HUES64 (cell line): ENCODE results near the gene TMEM151B.

Experiments
- H3K27ac ChIP-seq: 2 replicates; pipeline ENCODE4 v1.7.0; 2013; ENCODE audit warnings: low read depth, low read length, inconsistent platforms
- H3K27me3 ChIP-seq: 2 replicates; pipeline ENCODE4 v1.6.1; 2013; ENCODE audit warnings: mild to moderate bottlenecking, low read length; ENCODE audit not compliant: insufficient read depth
- H3K36me3 ChIP-seq: 2 replicates; pipeline ENCODE4 v1.6.1; 2013; ENCODE audit warnings: mild to moderate bottlenecking, low read length; ENCODE audit not compliant: insufficient read depth
- H3K4me1 ChIP-seq: 2 replicates; pipeline ENCODE4 v1.6.1; 2013; ENCODE audit warnings: mild to moderate bottlenecking, low read length, moderate library complexity; ENCODE audit not compliant: insufficient read depth
- H3K4me3 ChIP-seq: 2 replicates; pipeline ENCODE4 v1.5.1; 2013; ENCODE audit warnings: mild to moderate bottlenecking, low read length, moderate library complexity
- H3K9ac ChIP-seq: 2 replicates; pipeline ENCODE4 v1.6.1; 2013; ENCODE audit warnings: mild to moderate bottlenecking, low read depth, low read length
- H3K9me3 ChIP-seq: 2 replicates; pipeline ENCODE4 v1.6.1; 2013; ENCODE audit warnings: low read depth, low read length; ENCODE audit not compliant: insufficient read depth
- WGBS: fragments of 150-250, 120-280 bp; methylation state at CpG from one replicate; pipeline ENCODE4 v1.1.7; 2013; ENCODE audit warnings: missing lambda C conversion rate; 5-methylcytosine and 5-hydroxymethylcytosine counted together

TMEM151B gene

GRCh38 chr6:44291841-44292240, 21.6 kb downstream of the TMEM151B start:
- no peaks in the 10 kb centered on the region for H3K4me1 ChIP-seq
- no peaks in the 10 kb centered on the region for H3K9me3 ChIP-seq
- H3K9ac ChIP-seq = no peak overlapping the region
- no peak overlapping the region for H3K27ac ChIP-seq
- no peak overlapping the region for H3K4me3 ChIP-seq
- H3K27me3 ChIP-seq = peaks cover 53% of the 10 kb centered on the region
- no peaks in the 10 kb centered on the region for H3K36me3 ChIP-seq
- 75% methylated on average over 4 of the region's 4 CpGs for WGBS

GRCh38 chr6:44292661-44293365, 22.6 kb downstream of the TMEM151B start:
- Histone ChIP-seq H3K27ac (no peak overlapping the region), H3K4me1 (no peaks in the 10 kb centered on the region), H3K4me3 (no peak overlapping the region), H3K36me3 (no peaks in the 10 kb centered on the region), H3K9ac (no peak overlapping the region), H3K9me3 (no peaks in the 10 kb centered on the region), H3K27me3 (peaks cover 52% of the 10 kb centered on the region)
- WGBS = 86% methylated on average over 4 of the region's 4 CpGs

GRCh38 chr6:44294832-44295791, 24.9 kb downstream of the TMEM151B start:
- H3K9me3 ChIP-seq = no peaks in the 10 kb centered on the region
- H3K36me3 ChIP-seq = peaks cover under 1% of the 10 kb centered on the region; the same call in 1 of the 2 replicates
- peaks cover 44% of the 10 kb centered on the region for H3K27me3 ChIP-seq
- H3K4me3 ChIP-seq = no peak overlapping the region
- 77% methylated on average over 7 of the region's 7 CpGs for WGBS
- no peak overlapping the region for H3K9ac ChIP-seq
- H3K4me1 ChIP-seq = no peaks in the 10 kb centered on the region
- H3K27ac ChIP-seq = no peak overlapping the region

DNA sequence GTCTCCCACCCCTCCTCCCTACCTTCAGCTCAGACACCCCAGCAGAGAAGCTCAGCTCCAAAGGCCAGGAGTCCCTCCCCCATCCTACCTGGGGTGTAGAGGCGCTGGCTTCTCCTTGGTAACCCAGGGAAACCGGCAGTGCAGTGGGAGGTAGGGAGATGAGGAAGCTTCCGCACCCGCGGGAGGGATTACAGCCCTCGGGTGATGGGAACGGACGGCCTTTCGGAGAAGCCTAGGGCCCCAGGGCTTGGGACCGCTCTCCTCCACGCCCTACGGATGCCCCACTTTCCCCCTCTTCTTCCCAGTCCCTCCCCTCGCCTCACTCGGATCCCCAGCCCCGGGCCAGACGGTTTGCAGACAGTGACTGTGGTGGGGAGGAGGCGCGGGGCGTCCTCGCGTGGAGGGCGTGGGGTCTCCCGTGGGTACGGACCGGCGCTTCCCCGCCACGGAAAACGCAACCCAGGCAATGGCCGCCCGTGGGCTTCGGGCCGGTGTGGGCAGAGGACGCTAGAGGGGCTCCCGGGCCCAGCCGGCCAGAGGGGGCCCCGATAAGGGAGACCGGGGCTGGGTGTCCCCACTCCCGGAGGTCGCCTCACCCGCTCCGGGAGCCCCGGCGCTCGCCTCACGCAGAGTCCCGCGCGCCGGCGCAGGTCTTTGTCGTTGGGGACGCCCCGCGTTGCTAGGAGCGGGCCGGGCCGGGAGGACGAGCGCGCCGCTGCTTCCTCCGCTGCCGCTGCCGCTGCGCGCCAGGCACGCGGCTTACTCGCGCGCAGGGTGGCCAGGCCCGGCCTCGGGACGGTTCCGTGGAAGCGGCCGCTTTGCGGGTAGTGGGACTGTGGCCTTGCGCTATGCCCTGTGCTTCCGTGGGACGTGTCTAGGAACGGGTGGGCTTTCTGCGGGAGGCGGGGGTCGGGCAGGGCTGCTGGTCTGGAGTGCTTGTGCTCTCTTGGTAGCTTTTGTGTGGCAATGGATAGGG, 27.1 kb downstream of the TMEM151B start:
- under 1% methylated on average over 85 of the region's 86 CpGs for WGBS
- H3K27ac ChIP-seq = no peak overlapping the region
- H3K4me3 ChIP-seq = peak overlapping the region; percentile 74
- H3K9me3 ChIP-seq = no peaks in the 10 kb centered on the region
- H3K9ac ChIP-seq = peak overlapping the region; percentile 54; the same call in 1 of the 2 replicates
- no peaks in the 10 kb centered on the region for H3K4me1 ChIP-seq
- peaks cover 23% of the 10 kb centered on the region for H3K36me3 ChIP-seq
- peaks cover 34% of the 10 kb centered on the region for H3K27me3 ChIP-seq

DNA sequence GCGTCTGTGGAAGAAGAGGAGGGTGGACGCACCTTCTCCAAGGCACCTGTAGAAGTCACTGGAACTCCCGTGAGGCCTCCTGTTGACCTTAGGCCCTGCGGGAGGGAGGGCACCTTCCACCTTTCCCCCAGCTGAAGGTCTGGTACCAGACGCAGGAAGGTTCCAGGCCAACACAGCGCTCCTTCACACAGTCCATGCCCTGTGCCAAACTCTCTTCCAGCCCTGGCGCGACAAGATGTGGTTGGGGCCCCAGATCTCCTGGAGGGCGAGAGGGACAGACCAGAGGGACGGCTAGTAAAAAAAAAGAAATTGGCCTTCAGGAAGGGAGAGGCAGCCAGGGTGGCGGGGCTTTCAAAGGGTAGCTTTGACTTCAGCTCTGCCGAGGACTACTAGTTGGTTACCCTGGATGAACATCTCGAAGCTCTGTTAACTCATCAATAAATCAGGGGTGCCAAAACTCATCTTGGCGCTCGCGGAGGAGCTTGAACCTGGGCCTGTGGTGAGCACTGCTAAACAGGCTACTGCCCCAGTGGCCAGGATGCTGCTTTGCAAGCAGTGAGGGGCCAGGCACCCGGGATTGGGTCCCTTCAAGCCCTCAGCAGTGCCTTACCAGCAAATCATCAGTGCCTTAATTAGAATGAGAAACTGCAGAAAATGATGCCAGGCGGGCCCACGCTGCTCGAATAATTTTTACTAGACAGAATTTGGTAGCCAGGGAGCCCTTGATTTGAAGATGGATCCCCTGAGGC, 28.0 kb downstream of the TMEM151B start:
- H3K36me3 ChIP-seq = peaks cover 31% of the 10 kb centered on the region
- peaks cover 34% of the 10 kb centered on the region for H3K27me3 ChIP-seq
- WGBS = 48% methylated on average over 20 of the region's 20 CpGs
- no peaks in the 10 kb centered on the region for H3K9me3 ChIP-seq
- H3K9ac ChIP-seq = peak overlapping the region; percentile 54; the same call in 1 of the 2 replicates
- H3K4me1 ChIP-seq = no peaks in the 10 kb centered on the region
- peak overlapping the region; percentile 74 for H3K4me3 ChIP-seq
- no peak overlapping the region for H3K27ac ChIP-seq

GRCh38 chr6:44298864-44299263, 28.6 kb downstream of the TMEM151B start:
- no peak overlapping the region for H3K27ac ChIP-seq
- no peak overlapping the region for H3K4me3 ChIP-seq
- peaks cover 34% of the 10 kb centered on the region for H3K27me3 ChIP-seq
- H3K9me3 ChIP-seq = no peaks in the 10 kb centered on the region
- H3K36me3 ChIP-seq = peaks cover 38% of the 10 kb centered on the region
- WGBS = 81% methylated on average over 3 of the region's 3 CpGs
- H3K9ac ChIP-seq = no peak overlapping the region
- H3K4me1 ChIP-seq = no peaks in the 10 kb centered on the region

DNA sequence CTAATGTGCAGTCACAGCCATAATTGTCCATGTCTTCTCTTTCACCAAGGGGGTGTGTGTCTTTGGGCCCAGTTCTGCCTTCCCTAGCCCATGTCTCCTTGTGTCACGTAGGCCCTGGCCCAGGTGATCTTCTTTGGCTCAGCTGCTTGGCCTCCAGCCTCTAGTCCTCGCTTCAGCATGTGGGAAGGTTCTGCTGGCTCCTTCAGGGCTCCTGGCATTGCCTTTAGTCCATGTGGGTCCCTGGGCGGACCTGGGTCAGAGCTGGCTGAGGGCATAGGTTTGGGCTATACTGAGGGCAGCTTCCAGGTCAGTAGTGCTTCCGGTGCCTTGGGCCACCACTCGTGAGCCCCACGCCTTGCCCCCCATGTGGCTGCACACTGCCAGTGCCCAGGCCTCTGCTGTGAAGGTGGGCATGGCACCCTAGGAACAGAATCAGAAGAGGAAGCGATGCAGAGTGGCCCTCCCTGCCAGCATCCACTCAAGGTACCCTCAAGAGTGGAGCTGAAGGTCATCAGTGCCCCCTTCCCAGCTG, 30.1 kb downstream of the TMEM151B start:
- H3K9me3 ChIP-seq = no peaks in the 10 kb centered on the region
- no peak overlapping the region for H3K9ac ChIP-seq
- no peak overlapping the region for H3K27ac ChIP-seq
- peaks cover 28% of the 10 kb centered on the region for H3K27me3 ChIP-seq
- WGBS = 82% methylated on average over 7 of the region's 7 CpGs
- peaks cover 51% of the 10 kb centered on the region for H3K36me3 ChIP-seq
- H3K4me1 ChIP-seq = no peaks in the 10 kb centered on the region
- H3K4me3 ChIP-seq = no peak overlapping the region

- peaks cover 20% of the 10 kb centered on the region for H3K27me3 ChIP-seq
- H3K4me1 ChIP-seq = no peaks in the 10 kb centered on the region
- H3K9me3 ChIP-seq = no peaks in the 10 kb centered on the region
- peaks cover 59% of the 10 kb centered on the region for H3K36me3 ChIP-seq
- H3K27ac ChIP-seq = no peak overlapping the region
- no peak overlapping the region for H3K4me3 ChIP-seq
- WGBS = 94% methylated on average over 8 of the region's 8 CpGs
- no peak overlapping the region for H3K9ac ChIP-seq
Observed at GRCh38 chr6:44301106-44301505, 30.9 kb downstream of the TMEM151B start.

DNA sequence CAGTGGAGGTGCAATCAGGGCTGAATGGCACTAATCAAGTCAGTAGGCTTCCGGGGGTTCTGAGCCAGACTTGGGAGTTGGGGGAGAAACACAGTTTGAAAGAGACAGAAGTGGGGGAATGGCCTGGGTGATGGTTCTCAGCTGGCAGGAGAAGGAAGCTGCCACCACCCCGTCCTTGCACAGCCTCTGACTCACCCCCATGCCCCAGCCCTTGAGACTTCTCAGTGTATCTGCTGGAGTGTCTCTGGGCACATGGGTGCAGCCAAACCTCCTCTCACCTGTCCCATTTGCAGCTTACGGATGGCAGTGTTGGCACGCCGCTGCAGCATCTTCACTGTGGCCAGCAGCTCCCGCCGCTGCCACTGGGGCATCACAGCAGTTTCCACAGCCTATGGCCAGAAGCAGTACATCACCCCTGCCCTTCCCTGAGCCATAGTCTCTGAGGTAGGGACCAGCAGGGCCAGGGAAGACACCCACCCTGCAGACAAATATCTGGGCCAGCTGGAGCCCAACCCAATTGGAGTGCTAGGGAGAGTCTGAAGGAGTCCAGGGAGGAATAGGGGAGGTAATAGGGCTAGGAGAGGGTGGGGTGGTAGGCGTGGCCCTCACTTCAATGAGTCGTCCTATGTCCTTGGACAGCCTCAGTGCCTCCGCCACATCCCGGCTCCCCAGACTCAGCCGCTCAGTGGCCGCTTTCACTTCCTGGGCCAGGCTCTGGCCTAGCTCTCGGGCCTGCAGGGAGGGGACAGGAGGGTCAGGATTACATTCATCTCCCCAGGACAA, 31.7 kb downstream of the TMEM151B start:
- no peak overlapping the region for H3K27ac ChIP-seq
- H3K27me3 ChIP-seq = peaks cover 12% of the 10 kb centered on the region
- no peak overlapping the region for H3K9ac ChIP-seq
- no peaks in the 10 kb centered on the region for H3K9me3 ChIP-seq
- no peak overlapping the region for H3K4me3 ChIP-seq
- H3K4me1 ChIP-seq = no peaks in the 10 kb centered on the region
- H3K36me3 ChIP-seq = peaks cover 67% of the 10 kb centered on the region
- 94% methylated on average over 14 of the region's 14 CpGs for WGBS
